ENCODE data around the gene CRYGS.
"Not testable (repeated sequence)": the region's sequence is repeated elsewhere in the genome, so short reads cannot be mapped to it uniquely, and the experiment has no call there.

CRYGS gene

GRCh38 chr3:186515125-186515524, 29.1 kb downstream of the CRYGS start:
- no peak for DNase-seq

GRCh38 chr3:186514296-186515002, 29.7 kb downstream of the CRYGS start:
- DNase-seq, result no peak

DNA sequence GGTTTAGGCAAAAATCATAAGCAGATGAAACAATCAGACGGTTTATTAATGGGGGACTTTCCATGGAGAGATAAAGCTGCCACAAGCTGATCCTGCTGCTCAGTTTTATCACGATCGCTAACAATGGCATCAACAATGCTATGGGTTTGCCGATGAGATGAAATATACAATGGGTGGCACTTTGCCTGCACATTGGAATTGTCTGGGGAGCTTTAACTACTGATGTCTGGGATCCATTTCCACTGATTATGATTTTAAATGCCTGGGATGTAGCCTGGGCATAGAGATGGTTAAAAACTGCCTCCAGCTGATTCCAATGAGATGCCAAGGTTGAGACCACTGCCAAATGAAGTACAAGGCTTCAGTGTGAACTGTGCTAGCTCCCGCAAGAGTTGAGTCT, 30.8 kb downstream of the CRYGS start:
- DNase-seq, result no peak

DNA sequence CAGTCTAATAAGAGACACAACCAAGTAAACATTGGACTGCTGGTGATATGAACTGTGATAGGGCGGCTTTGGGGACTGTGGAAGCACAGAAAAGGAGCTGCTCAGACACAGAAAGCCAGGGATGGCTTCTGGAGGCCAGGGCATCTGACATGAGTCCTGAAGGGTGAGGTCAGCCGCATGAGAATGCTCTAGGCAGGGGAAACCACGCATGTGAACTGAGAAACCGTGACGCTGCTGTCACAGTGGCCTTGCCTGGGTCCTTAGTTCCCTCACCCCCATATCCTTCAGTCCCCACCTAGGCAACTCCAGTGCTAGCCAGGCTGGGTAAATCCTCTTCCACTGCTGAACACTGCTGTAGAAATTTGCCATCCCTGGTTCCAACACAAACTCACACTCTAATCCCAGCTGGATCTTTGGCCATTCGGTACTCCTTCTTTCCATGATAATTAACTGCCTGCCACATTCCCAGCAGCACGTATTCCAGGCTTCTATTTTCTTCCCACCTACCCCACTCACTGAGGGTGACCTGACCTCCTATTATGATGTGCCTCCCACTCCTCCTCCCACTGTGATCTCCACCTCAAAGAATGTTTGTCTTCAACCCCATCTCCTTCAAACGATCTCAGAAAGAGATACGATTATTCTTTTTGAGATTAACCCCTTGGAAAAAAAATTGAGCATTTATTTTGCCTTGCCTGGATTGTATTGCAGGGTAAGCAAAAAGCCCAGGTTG, 31.4 kb downstream of the CRYGS start:
- DNase-seq, result no peak

GRCh38 chr3:186511702-186512101, 32.5 kb downstream of the CRYGS start:
- DNase-seq, result no peak

DNA sequence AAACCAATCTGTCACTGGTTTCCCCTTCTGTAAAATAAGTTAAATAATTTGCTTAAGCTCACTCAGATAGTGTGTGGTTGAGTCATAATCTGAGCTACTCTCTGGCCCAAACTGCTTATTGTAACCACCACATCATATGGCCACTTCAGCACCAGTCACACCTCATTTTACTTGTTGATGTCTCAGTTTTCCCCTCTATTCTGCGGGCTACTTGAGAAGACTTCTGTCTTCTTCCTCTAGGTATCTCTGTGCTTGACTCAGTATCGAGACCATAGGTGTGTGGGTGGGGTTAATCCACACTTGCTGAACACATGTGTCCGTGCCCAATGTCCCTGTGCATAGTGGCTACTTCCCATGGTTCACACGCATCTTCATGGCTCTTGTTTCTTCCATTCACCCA, 32.9 kb downstream of the CRYGS start:
- DNase-seq, result no peak

DNA sequence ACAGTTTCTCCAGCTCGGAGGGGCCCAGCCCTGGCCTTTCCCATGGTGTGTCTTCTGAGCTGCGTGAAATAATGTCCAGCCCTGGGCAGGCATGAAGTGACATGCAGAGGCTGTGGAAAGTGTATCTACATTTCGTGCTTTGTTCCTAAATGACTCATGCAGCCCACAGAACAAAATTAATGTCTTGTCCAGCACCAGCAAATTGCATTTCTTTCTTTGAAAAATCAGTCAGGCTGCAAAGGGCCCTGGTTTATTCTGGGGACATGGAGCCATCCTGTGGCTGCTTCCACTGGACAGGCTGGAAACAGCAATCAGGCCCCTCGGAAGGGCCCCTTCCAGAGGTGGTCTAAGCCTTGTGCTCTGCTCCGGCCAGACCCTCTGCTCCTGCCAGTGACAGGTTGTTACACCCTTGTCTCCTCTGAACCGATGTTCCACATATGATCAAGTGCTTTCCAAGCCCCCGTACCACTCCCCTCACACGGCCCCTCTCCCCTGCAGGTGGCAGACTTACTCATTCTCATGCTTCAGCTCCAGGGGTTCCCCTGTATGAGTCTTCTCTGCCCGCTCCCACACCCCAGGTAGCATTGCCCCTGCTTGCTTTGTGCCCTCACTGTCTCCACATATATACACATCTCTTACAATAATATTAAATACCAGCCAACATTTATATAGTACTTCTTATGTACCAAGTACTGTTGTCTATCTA, 33.7 kb downstream of the CRYGS start:
- DNase-seq, result no peak

GRCh38 chr3:186509423-186509822, 34.8 kb downstream of the CRYGS start:
- no peak for DNase-seq

DNA sequence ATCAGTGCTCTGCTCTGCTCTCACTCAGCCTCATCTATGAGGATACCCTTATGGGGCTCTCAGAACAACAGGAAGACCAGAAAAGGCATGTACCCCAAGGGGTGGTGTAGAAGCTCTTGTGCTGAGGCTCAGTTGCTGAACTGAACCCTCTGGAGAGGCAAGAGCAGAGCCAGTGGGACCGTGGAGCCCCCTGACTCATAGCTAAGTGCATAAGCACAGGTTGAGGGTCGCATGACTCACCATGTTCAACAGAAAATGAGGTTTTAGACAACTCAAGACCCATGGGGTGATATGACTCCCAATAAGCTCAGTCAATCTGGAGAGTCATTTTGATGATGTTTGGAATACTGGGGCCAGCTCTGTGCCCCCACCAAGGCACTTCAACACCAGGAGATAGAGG, 37.3 kb downstream of the CRYGS start:
- DNase-seq, result no peak

DNA sequence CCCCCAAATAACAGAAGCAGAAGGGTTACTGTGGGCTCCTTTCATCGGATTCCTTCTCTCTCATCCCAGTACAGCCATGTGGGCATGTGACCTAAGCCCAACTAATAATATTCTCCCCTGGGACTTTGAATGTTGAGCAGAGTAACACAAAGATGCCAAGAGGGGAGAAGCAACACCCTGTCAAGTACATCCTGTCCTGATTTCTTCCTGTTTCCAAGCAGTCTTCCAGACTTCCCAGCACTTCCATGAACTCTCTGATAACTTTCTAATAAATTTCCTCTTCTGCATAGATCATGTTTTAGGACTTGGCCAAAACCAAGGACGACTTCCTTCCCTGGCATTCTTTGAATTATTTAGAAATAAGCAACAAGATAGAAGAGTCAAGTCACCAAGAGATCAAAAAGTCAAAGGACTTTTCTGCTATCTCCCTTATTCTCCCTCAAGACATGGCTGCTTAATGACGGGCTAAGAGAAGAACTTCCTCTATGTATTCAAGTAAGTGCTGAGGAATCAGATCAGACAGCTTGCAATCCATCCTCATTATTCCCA, 37.9 kb downstream of the CRYGS start:
- DNase-seq, result no peak

GRCh38 chr3:186502966-186503712, 41.0 kb downstream of the CRYGS start:
- no peak for DNase-seq

- no peak for DNase-seq
These were observed 41.8 kb downstream of the CRYGS start for GRCh38 chr3:186502138-186502948.

GRCh38 chr3:186499949-186500348, 44.2 kb downstream of the CRYGS start:
- DNase-seq, result not testable (repeated sequence)

DNA sequence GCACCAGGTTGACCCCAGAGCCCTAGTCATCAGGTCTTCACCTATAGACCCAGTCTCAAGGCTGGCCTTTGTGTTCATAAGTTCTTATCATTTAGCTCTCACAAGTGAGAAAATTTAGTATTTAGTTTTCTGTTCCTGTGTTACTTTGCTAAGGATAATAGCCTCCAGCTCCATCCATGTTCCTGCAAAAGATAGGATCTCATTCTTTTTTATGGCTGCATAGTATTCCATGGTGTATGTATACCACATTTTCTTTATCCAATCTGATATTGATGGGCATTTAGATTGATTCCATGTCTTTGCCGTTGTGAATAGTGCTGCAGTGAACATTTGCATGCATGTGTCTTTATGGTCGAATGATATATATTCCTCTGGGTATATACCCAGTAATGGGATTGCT, 46.2 kb downstream of the CRYGS start:
- not testable (repeated sequence) for DNase-seq

- no peak for DNase-seq
These were observed 46.6 kb downstream of the CRYGS start for GRCh38 chr3:186497608-186498007.

- DNase-seq, result no peak
These were observed 47.5 kb downstream of the CRYGS start for GRCh38 chr3:186496635-186497034.

GRCh38 chr3:186496016-186496415, 48.2 kb downstream of the CRYGS start:
- no peak for DNase-seq

DNA sequence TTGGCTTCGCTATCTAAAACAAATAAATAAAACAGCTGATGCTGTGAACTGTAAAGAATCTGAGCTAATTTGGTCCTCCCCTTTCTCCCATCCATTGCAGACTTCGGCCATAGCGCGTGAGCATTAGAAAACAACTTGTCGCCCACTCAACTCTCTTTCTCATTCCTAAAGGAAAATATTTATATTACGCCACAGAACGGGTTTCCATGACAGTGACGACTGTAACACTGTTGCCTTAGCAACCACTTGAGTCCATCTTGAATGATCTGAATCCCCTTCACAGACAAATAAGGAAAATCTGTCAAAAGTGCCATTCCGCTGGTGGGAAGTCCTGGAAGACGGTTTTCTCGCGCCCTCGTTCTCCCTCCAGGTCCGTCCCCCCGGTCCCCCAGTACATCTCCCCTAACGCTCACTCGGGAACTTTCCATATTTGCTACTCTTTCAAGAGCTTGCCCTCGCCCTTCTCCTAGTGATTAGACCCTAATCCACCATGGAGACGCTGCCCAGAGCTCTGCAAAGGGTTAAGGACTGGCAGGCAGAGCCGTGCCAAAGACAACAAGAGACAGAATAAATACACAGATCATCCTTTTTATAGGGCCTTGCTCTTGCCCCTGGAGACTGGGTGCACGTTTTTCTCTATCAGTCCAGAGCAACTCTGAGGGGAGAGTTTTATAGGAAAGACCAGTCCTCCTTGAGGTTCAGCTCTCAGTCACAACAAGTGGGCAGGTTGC, 50.5 kb downstream of the CRYGS start:
- DNase-seq, result no peak

- DNase-seq, result no peak
These were observed 51.7 kb downstream of the CRYGS start for GRCh38 chr3:186492385-186492984.

- no peak for DNase-seq
These were observed 54.7 kb downstream of the CRYGS start for GRCh38 chr3:186489507-186489906.

Measured in HCEC 1CT (cell line).